Fibroblast of pulmonary artery (primary cell): ENCODE data around the gene TPPP.

ENCODE experiments used
- DNase-seq: peaks from one replicate; pipeline ENCODE4 v3.0.0-alpha.2; 2010; ENCODE audit warnings: low read depth
- H3K4me3 ChIP-seq: replicated peaks from 2 replicates; pipeline ENCODE4 v1.5.1; 2011; ENCODE audit warnings: low read depth, mild to moderate bottlenecking, control low read depth, low read length, moderate library complexity
- CTCF ChIP-seq: IDR thresholded peaks from 2 replicates; pipeline ENCODE4 v1.5.1; 2011; ENCODE audit warnings: mild to moderate bottlenecking, control low read depth, low read length, inconsistent platforms; ENCODE audit errors: missing control alignments

Gene TPPP

DNA sequence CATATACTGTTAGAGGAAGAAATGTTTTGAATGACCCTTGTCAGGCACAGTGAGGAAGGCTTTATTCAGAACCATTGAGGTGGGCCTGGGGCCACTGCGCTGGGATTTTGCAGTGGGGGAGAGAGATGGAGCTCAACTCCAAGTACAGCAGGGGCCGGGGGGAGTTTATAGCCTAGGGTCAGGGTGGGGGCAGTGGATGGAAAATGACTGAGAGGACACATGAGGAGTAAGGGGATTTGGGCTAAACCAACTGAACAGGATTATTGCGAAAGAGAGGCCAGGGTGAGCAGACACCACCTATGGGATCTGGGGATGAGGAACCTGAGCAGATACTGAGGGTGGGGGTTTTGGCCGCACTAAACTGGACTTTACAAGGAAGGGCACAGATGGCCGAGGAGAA, 74.7 kb downstream of the TPPP start:
- H3K4me3 ChIP-seq: no peak overlapping the region
- no peak for TF ChIP-seq CTCF
- DNase-seq: no peak

GRCh38 chr5:617896-618295, 75.3 kb downstream of the TPPP start:
- TF ChIP-seq CTCF: no peak
- H3K4me3 ChIP-seq: no peak overlapping the region
- no peak for DNase-seq

GRCh38 chr5:616484-617039, 76.6 kb downstream of the TPPP start:
- peak; percentile 6 for DNase-seq
- no peak overlapping the region for H3K4me3 ChIP-seq
- no peak for TF ChIP-seq CTCF

- DNase-seq: no peak
- H3K4me3 ChIP-seq: peak overlapping the region; percentile 76
- no peak for TF ChIP-seq CTCF
These were observed 80.4 kb downstream of the TPPP start for GRCh38 chr5:612498-613424.

DNA sequence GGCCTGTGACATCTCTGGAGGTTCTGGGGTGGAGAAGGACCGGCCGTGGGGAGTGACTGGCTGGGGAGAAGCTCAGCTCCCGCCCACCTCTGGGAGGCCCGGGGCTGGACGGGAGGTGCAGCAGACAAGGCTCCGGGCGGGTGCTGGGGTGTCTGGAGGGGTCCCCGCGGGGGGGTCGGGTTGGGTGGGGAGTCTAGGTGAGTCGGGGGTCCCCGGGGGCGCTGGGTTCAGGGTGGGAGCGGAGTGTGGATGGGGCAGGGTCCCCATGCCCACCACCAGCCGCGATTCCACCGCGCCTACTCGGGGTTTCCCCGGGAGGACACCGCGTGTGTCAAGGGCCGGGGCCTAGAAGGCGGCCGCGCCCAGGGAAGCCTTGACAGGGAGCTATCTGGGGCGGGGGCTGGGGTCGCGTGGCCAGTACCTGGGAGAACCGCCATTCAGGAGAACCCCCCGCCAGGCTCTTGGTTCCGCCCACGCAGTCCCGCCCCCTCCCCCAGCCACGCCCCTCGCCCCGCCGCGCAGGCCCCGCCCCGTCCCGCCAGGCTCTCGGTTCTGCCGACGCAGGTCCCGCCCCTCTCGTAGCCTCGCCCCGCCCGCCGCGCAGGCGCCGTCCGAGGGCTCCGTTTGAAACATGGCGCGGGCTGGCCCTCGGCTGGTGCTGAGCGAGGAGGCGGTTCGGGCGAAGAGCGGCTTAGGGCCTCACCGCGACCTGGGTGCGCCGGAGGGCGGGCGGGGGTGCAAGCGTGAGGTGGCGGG, 81.2 kb downstream of the TPPP start, which contains the start of gene CEP72:
Gene CEP72 (plus strand): TSS at position 610 of the 756 bp plus-strand sequence. CDS start 22 bp downstream, at position 632.
- peak within 1 kb of the TSS; percentile 76 for H3K4me3 ChIP-seq
- DNase-seq: peak; percentile 82
- no peak for TF ChIP-seq CTCF

DNA sequence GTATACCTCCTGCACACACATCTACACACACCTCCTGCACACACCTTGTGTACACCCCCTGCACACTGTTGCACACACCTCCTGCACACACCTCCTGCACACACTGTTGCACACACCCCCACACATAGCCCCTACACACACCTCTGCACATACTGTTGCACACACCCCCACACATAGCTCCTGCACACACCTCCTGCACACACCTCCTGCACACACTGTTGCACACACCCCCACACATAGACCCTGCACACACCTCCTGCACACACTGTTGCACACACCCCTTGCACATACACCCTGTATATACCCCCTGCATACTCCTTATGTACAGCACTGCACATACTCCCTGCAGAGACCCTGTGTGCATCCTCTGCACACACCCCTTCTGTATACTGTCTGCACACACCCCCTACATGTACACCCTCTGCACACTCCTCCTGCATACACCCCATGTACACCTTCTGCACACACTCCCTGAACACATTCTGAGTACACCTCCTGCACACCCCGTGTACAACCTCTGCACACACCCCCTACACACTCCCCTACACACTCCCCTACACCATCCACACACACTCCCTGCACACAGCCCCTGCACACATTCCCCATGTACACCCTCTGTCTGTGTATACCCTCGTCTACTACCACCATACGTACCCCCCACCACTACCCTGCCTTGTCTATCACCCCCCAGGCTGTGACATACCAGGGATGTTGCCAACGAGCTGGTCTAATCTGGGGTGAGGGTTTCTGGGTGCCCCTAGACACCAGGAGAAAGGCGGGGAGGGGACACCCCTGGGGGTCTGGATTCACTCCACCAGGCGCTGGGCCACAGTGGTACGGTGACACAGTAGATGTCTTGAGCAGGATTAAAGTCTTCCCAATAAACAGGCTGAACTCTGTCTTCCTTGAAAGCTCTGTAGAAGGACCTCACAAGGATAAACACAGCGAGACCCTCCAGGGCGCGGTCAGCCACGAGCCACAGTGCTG, 82.1 kb downstream of the TPPP start:
- DNase-seq: no peak
- no peak for TF ChIP-seq CTCF
- H3K4me3 ChIP-seq: peak overlapping the region; percentile 76
